IMR-90 (cell line): ENCODE results near the gene ACTRT3. TPM values are rescaled to one million over a fixed set of nuclear protein-coding genes. Genes with fewer than 3 reads are reported as not detected.

ENCODE experiments used
- ATAC-seq: fragments of 200-7000 bp; cut with Tn5 transposase; 2 replicates; pipeline ENCODE4 v1.9.1; 2020; ENCODE audit warnings: low read depth, mild to moderate bottlenecking, moderate library complexity
- BruUV-seq: library from RNA; stranded (reverse); fragments of 400-500 nt; replicated peaks from 2 replicates; lab custom pipeline; 2021; lab: Mats Ljungman, UMichigan
- CTCF ChIA-PET: fragments of 300-600 bp; formaldehyde crosslinking; extraction: SDS; loops from one replicate; lab custom pipeline; 2021; ENCODE audit warnings: antibody characterized with exemption; lab: Yijun Ruan, JAX
- POLR2A ChIA-PET: fragments of 300-600 bp; sonication (Branson Sonifier 250); formaldehyde crosslinking; loops from one replicate; lab custom pipeline; 2022; ENCODE audit warnings: antibody characterized with exemption; ENCODE audit not compliant: unreplicated experiment; lab: Charles Lee
- DNase-seq: peaks from one replicate; pipeline ENCODE4 v3.0.0; 2013
- H2AFZ ChIP-seq: replicated peaks from 2 replicates; pipeline ENCODE3; 2013; ENCODE audit warnings: low read length, mild to moderate bottlenecking; ENCODE audit not compliant: poor library complexity
- H2AK5ac ChIP-seq: 2 replicates; pipeline ENCODE4 v1.6.1; 2013; ENCODE audit warnings: low read depth, low read length, inconsistent platforms
- H2AK9ac ChIP-seq: replicated peaks from 2 replicates; pipeline ENCODE3; 2013; ENCODE audit warnings: mild to moderate bottlenecking, low read depth, low read length, moderate library complexity; ENCODE audit not compliant: poor library complexity
- H2BK120ac ChIP-seq: 2 replicates; pipeline ENCODE4 v1.6.1; 2013; ENCODE audit warnings: low read depth, low read length, inconsistent platforms
- H2BK15ac ChIP-seq: 3 replicates; pipeline ENCODE4 v1.6.1; 2013; ENCODE audit warnings: low read depth, low read length, inconsistent platforms
- H2BK20ac ChIP-seq: 2 replicates; pipeline ENCODE4 v1.6.1; 2013; ENCODE audit warnings: low read depth, mild to moderate bottlenecking, inconsistent platforms, low read length, moderate library complexity
- H2BK5ac ChIP-seq: 2 replicates; pipeline ENCODE4 v1.6.1; 2013; ENCODE audit warnings: mild to moderate bottlenecking, low read depth, low read length, inconsistent platforms; ENCODE audit not compliant: poor library complexity, severe bottlenecking
- H3K14ac ChIP-seq: replicated peaks from 2 replicates; pipeline ENCODE4 v1.6.1; 2013; ENCODE audit warnings: low read depth, low read length, inconsistent platforms
- H3K18ac ChIP-seq: 2 replicates; pipeline ENCODE4 v1.6.1; 2013; ENCODE audit warnings: low read depth, low read length, control low read depth
- H3K23ac ChIP-seq: 2 replicates; pipeline ENCODE4 v1.6.1; 2013; ENCODE audit warnings: low read depth, low read length, inconsistent platforms
- H3K27ac ChIP-seq: 2 replicates; pipeline ENCODE4 v1.5.1; 2013; ENCODE audit warnings: mild to moderate bottlenecking, control low read depth, low read length; ENCODE audit not compliant: insufficient read depth
- H3K27me3 ChIP-seq: 2 replicates; pipeline ENCODE4 v1.6.1; 2013; ENCODE audit warnings: low read length; ENCODE audit not compliant: control insufficient read depth, insufficient read depth
- H3K36me3 ChIP-seq: 2 replicates; pipeline ENCODE4 v1.6.1; 2013; ENCODE audit warnings: low read length, mixed read lengths; ENCODE audit not compliant: control insufficient read depth, insufficient read depth
- H3K4ac ChIP-seq: 2 replicates; pipeline ENCODE4 v1.6.1; 2013; ENCODE audit warnings: low read depth, low read length, inconsistent platforms
- H3K4me1 ChIP-seq: 2 replicates; pipeline ENCODE4 v1.6.1; 2013; ENCODE audit warnings: low read length, mixed read lengths; ENCODE audit not compliant: control insufficient read depth, insufficient read depth
- H3K4me2 ChIP-seq: 2 replicates; pipeline ENCODE4 v1.6.1; 2013; ENCODE audit warnings: low read depth, mild to moderate bottlenecking, control low read depth, low read length, moderate library complexity
- H3K4me3 ChIP-seq: 2 replicates; pipeline ENCODE4 v1.5.1; 2013; ENCODE audit warnings: low read depth, mild to moderate bottlenecking, control low read depth, low read length, moderate library complexity; ENCODE audit not compliant: insufficient read depth
- H3K56ac ChIP-seq: 2 replicates; pipeline ENCODE4 v1.6.1; 2013; ENCODE audit warnings: low read length, inconsistent platforms; ENCODE audit not compliant: insufficient read depth; ENCODE audit errors: extremely low read depth
- H3K79me1 ChIP-seq, 2 experiments: 2 replicates each; pipeline ENCODE4 v1.6.1; 2013; ENCODE audit warnings: low read length in 2 of 2, inconsistent platforms in 1 of 2, low read depth in 1 of 2
- H3K9ac ChIP-seq: 2 replicates; pipeline ENCODE4 v1.6.1; 2013; ENCODE audit warnings: low read depth, low read length, control low read depth
- H3K9me1 ChIP-seq: 2 replicates; pipeline ENCODE4 v1.6.1; 2013; ENCODE audit warnings: low read length, inconsistent platforms; ENCODE audit not compliant: insufficient read depth
- H3K9me3 ChIP-seq: 2 replicates; pipeline ENCODE4 v1.6.1; 2013; ENCODE audit warnings: low read length; ENCODE audit not compliant: control insufficient read depth, insufficient read depth
- H4K20me1 ChIP-seq: 2 replicates; pipeline ENCODE4 v1.6.1; 2013; ENCODE audit warnings: low read length, inconsistent platforms; ENCODE audit not compliant: insufficient read depth
- H4K5ac ChIP-seq: 2 replicates; pipeline ENCODE4 v1.6.1; 2013; ENCODE audit warnings: mild to moderate bottlenecking, low read depth, low read length, control low read depth
- H4K8ac ChIP-seq, 2 experiments: 2 replicates each; pipeline ENCODE4 v1.6.1; 2013; ENCODE audit warnings: low read depth in 2 of 2, low read length in 2 of 2, control low read depth in 1 of 2, inconsistent platforms in 1 of 2
- H4K91ac ChIP-seq: 2 replicates; pipeline ENCODE4 v1.6.1; 2013; ENCODE audit warnings: low read depth, low read length, inconsistent platforms; ENCODE audit not compliant: insufficient read depth
- BHLHE40 ChIP-seq: fragments of 150-350 bp; IDR thresholded peaks from 2 replicates; pipeline ENCODE4 v1.6.1; 2016; ENCODE audit warnings: mild to moderate bottlenecking, low read depth, low read length
- CEBPB ChIP-seq: IDR thresholded peaks from 2 replicates; pipeline ENCODE4 v1.6.1; 2012; ENCODE audit warnings: low read depth, low read length, improper control_type of control experiment
- FOS ChIP-seq: fragments of 150-350 bp; IDR thresholded peaks from 2 replicates; pipeline ENCODE4 v1.6.1; 2016; ENCODE audit warnings: low read depth, low read length
- MAFK ChIP-seq: IDR thresholded peaks from 2 replicates; pipeline ENCODE4 v1.6.1; 2012; ENCODE audit warnings: low read depth, low read length, improper control_type of control experiment
- MAZ ChIP-seq: IDR thresholded peaks from 2 replicates; pipeline ENCODE4 v1.6.1; 2012; ENCODE audit warnings: low read depth, mild to moderate bottlenecking, low read length, improper control_type of control experiment, moderate library complexity, borderline replicate concordance
- MXI1 ChIP-seq: IDR thresholded peaks from 2 replicates; pipeline ENCODE4 v1.6.1; 2012; ENCODE audit warnings: low read depth, mild to moderate bottlenecking, low read length, moderate library complexity, borderline replicate concordance
- NFE2L2 ChIP-seq: fragments of 150-350 bp; IDR thresholded peaks from 2 replicates; pipeline ENCODE4 v1.6.1; 2016; ENCODE audit warnings: low read depth, mild to moderate bottlenecking, low read length
- POLR2A ChIP-seq: IDR thresholded peaks from 2 replicates; pipeline ENCODE4 v1.6.1; 2012; ENCODE audit warnings: mild to moderate bottlenecking, low read depth, low read length
- RCOR1 ChIP-seq: IDR thresholded peaks from 2 replicates; pipeline ENCODE4 v1.6.1; 2012; ENCODE audit warnings: mild to moderate bottlenecking, low read length, improper control_type of control experiment; ENCODE audit not compliant: insufficient replicate concordance
- RFX5 ChIP-seq: IDR thresholded peaks from 2 replicates; pipeline ENCODE4 v1.8.0; 2012; ENCODE audit warnings: low read depth, mild to moderate bottlenecking, low read length, moderate library complexity
- SMC3 ChIP-seq: fragments of 150-350 bp; IDR thresholded peaks from 2 replicates; pipeline ENCODE4 v1.6.1; 2016; ENCODE audit warnings: low read depth, mild to moderate bottlenecking, antibody characterized with exemption, low read length, moderate library complexity
- WGBS, 2 experiments: methylation state at CpG; one replicate each; pipeline versions ENCODE4 v1.1.5 to v1.1.7; 2013; ENCODE audit warnings: missing lambda C conversion rate in 2 of 2; ENCODE audit not compliant: insufficient read length in 1 of 2; ENCODE audit errors: extremely low coverage in 2 of 2; 5-methylcytosine and 5-hydroxymethylcytosine counted together
- dilution Hi-C: fragments of 300-500 bp; cut with HindIII; formaldehyde crosslinking; loops from one replicate; pipeline ENCODE4 v1.14.3; 2018; ENCODE audit warnings: low sequenced_read_pairs; ENCODE audit not compliant: unreplicated experiment
- in situ Hi-C: fragments of 300-500 bp; cut with MboI; formaldehyde crosslinking; loops from 3 replicates; pipeline ENCODE4 v1.14.3; 2019; ENCODE audit warnings: low sequenced_read_pairs, inconsistent platforms, mixed read lengths
- intact Hi-C: fragments of 100-400 bp; cut with micrococcal nuclease; formaldehyde crosslinking; loops from 2 replicates; pipeline ENCODE4 v1.10.0; 2022
- polyA plus RNA-seq, 3 experiments: library from polyadenylated mRNA; depleted of rRNA; stranded (reverse); fragments of >200 nt; gene quantifications; 2 replicates each; pipeline ENCODE4 v1.2.3, GENCODE V29; 2012; ENCODE audit warnings: low replicate concordance in 1 of 3
- total RNA-seq: library from RNA; depleted of rRNA; stranded (reverse); fragments of >200 nt; gene quantifications from 2 replicates; pipeline ENCODE4 v1.2.3, GENCODE V29; 2012
- TF ChIP-seq, protein P1 (sequence below): fragments of 150-350 bp; IDR thresholded peaks from 2 replicates; pipeline ENCODE4 v1.6.1; 2017; ENCODE audit warnings: mild to moderate bottlenecking, antibody characterized with exemption, low read length, low read depth
- TF ChIP-seq, protein P2 (sequence below): fragments of 150-350 bp; IDR thresholded peaks from 2 replicates; pipeline ENCODE4 v1.6.1; 2016; ENCODE audit warnings: low read depth, mild to moderate bottlenecking, low read length, moderate library complexity, borderline replicate concordance
- TF ChIP-seq, protein P3 (sequence below): conservative IDR thresholded peaks from 2 replicates; pipeline ENCODE4 v1.5.1; 2012; ENCODE audit warnings: mild to moderate bottlenecking, low read depth, low read length, improper control_type of control experiment

Gene ACTRT3
- total and polyA plus RNA-seq, 2 of the 4 experiments (the other 2 are of a cell fraction): 0.97 to 2.5 TPM

DNA sequence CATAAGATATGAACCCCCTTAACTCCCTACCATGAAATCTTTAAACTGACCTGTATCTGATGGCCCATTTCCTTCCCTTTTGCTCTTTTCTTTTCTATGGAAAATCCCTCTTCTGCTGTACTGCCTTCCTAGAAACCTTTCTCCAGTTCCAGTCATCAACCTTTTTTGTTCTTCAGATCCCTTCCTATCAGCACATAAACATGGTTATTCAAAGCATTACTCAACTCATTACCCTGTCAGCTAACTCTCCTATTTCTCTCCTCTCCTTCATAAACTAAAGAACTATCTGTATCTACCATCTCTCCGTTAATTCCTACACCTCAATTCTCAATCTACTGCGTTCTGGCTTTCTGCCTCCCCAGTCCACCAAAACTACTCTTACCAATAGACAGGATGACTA lies 17.5 kb downstream of the ACTRT3 start:
- H2BK15ac ChIP-seq: no peak overlapping the region
- dilution Hi-C loops: no loop called here
- ATAC-seq (no peak), DNase-seq (no peak)
- in situ Hi-C loops: loop anchor here (25.0 kb wide), 1 partner anchor 1665 kb away; the partner anchor contains the start of gene GOLIM4
- H3K9ac ChIP-seq: no peak overlapping the region
- TF ChIP-seq, protein P1, sequence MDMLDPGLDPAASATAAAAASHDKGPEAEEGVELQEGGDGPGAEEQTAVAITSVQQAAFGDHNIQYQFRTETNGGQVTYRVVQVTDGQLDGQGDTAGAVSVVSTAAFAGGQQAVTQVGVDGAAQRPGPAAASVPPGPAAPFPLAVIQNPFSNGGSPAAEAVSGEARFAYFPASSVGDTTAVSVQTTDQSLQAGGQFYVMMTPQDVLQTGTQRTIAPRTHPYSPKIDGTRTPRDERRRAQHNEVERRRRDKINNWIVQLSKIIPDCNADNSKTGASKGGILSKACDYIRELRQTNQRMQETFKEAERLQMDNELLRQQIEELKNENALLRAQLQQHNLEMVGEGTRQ: no peak
- TF ChIP-seq, protein P2, sequence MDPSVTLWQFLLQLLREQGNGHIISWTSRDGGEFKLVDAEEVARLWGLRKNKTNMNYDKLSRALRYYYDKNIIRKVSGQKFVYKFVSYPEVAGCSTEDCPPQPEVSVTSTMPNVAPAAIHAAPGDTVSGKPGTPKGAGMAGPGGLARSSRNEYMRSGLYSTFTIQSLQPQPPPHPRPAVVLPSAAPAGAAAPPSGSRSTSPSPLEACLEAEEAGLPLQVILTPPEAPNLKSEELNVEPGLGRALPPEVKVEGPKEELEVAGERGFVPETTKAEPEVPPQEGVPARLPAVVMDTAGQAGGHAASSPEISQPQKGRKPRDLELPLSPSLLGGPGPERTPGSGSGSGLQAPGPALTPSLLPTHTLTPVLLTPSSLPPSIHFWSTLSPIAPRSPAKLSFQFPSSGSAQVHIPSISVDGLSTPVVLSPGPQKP: no peak
- TF ChIP-seq MAFK (no peak), BHLHE40 (no peak), SMC3 (no peak), RCOR1 (no peak), RFX5 (no peak), NFE2L2 (no peak), MAZ (no peak), FOS (no peak), MXI1 (no peak), CEBPB (no peak), POLR2A (no peak)
- TF ChIP-seq, protein P3, sequence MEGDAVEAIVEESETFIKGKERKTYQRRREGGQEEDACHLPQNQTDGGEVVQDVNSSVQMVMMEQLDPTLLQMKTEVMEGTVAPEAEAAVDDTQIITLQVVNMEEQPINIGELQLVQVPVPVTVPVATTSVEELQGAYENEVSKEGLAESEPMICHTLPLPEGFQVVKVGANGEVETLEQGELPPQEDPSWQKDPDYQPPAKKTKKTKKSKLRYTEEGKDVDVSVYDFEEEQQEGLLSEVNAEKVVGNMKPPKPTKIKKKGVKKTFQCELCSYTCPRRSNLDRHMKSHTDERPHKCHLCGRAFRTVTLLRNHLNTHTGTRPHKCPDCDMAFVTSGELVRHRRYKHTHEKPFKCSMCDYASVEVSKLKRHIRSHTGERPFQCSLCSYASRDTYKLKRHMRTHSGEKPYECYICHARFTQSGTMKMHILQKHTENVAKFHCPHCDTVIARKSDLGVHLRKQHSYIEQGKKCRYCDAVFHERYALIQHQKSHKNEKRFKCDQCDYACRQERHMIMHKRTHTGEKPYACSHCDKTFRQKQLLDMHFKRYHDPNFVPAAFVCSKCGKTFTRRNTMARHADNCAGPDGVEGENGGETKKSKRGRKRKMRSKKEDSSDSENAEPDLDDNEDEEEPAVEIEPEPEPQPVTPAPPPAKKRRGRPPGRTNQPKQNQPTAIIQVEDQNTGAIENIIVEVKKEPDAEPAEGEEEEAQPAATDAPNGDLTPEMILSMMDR: no peak
- H3K27ac ChIP-seq: no peak overlapping the region
- H3K27me3 ChIP-seq: peaks cover 2% of the 10 kb centered on the region
- no peak overlapping the region for H2BK20ac ChIP-seq
- no peaks in the 10 kb centered on the region for H3K9me3 ChIP-seq
- CTCF ChIA-PET: no interaction called here
- H2BK5ac ChIP-seq: no peak overlapping the region
- no peaks in the 10 kb centered on the region for H3K36me3 ChIP-seq
- no peak overlapping the region for H2BK120ac ChIP-seq
- H3K56ac ChIP-seq: no peak overlapping the region
- H4K20me1 ChIP-seq: no peaks in the 10 kb centered on the region
- no peak overlapping the region for H3K4ac ChIP-seq
- no peak overlapping the region for H3K4me2 ChIP-seq
- POLR2A ChIA-PET: no interaction called here
- H3K9me1 ChIP-seq: no peaks in the 10 kb centered on the region
- no peak overlapping the region for H4K91ac ChIP-seq
- no peak overlapping the region for H3K23ac ChIP-seq
- H3K79me1 ChIP-seq: no peaks in the 10 kb centered on the region
- no peak overlapping the region for H3K4me3 ChIP-seq
- intact Hi-C loops: no loop called here
- no peak overlapping the region for H4K5ac ChIP-seq
- no peak overlapping the region for H4K8ac ChIP-seq
- no peak overlapping the region for H2AK9ac ChIP-seq
- no peak overlapping the region for H2AK5ac ChIP-seq
- H3K4me1 ChIP-seq: no peaks in the 10 kb centered on the region
- H2AFZ ChIP-seq: no peak overlapping the region
- 100% methylated on average over 1 of the region's 2 CpGs; no CpG with 5 or more reads in 1 of the 2 experiments for WGBS, 2 experiments
- no TSS peak for BruUV-seq
- no peak overlapping the region for H3K18ac ChIP-seq
- no peak overlapping the region for H3K14ac ChIP-seq
